Activated CD8-positive, alpha-beta T cell treated with anti-CD3 and anti-CD28 coated beads for 36 hours (primary cell): ENCODE results near the gene MVD. TPM values are rescaled to one million over a fixed set of nuclear protein-coding genes. Genes with fewer than 3 reads are reported as not detected.
"Not testable (repeated sequence)": the region's sequence is repeated elsewhere in the genome, so short reads cannot be mapped to it uniquely, and the experiment has no call there.

Experiments
- ATAC-seq: fragments of 200-7000 bp; cut with Tn5 transposase; one replicate; pipeline ENCODE4 v1.10.0; 2021; ENCODE audit warnings: mild to moderate bottlenecking, moderate library complexity
- CTCF ChIA-PET: fragments of 350-600 bp; sonication (Branson Sonifier 250); formaldehyde crosslinking; loops from one replicate; lab custom pipeline; 2021; ENCODE audit warnings: antibody characterized with exemption; lab: Charles Lee
- POLR2A ChIA-PET: fragments of 350-600 bp; sonication (Branson Sonifier 250); formaldehyde crosslinking; loops from one replicate; lab custom pipeline; 2021; ENCODE audit warnings: antibody characterized with exemption; lab: Charles Lee
- DNase-seq: peaks from one replicate; pipeline ENCODE4 v3.0.0-alpha.2; 2020
- H3K27ac Mint-ChIP-seq: one replicate; pipeline ENCODE4 v1.8.0; 2021; ENCODE audit warnings: mild to moderate bottlenecking, mixed read lengths
- H3K27me3 Mint-ChIP-seq: one replicate; pipeline ENCODE4 v1.8.0; 2021; ENCODE audit warnings: mixed read lengths
- H3K36me3 Mint-ChIP-seq: one replicate; pipeline ENCODE4 v1.8.0; 2021; ENCODE audit warnings: low read depth, mixed read lengths
- H3K4me1 Mint-ChIP-seq: one replicate; pipeline ENCODE4 v1.8.0; 2021; ENCODE audit warnings: low read depth, mixed read lengths
- H3K4me3 Mint-ChIP-seq: one replicate; pipeline ENCODE4 v1.8.0; 2021; ENCODE audit warnings: mild to moderate bottlenecking, moderate library complexity, mixed read lengths
- H3K9me3 Mint-ChIP-seq: one replicate; pipeline ENCODE4 v1.8.0; 2021; ENCODE audit warnings: mixed read lengths
- intact Hi-C: fragments of 100-400 bp; cut with micrococcal nuclease; formaldehyde crosslinking; loops from one replicate; pipeline ENCODE4 v1.10.0; 2022
- total RNA-seq, 2 experiments: library from RNA; stranded (reverse); gene quantifications; one replicate each; pipeline ENCODE4 v1.2.3, GENCODE V29; 2021
- TF ChIP-seq, protein P1 (sequence below): fragments of 200-600 bp; IDR thresholded peaks from one replicate; pipeline ENCODE4 v1.8.0; 2022; ENCODE audit warnings: antibody characterized with exemption, mild to moderate bottlenecking

MVD gene
- total RNA-seq, 2 experiments from 2014 or later: 83.1 to 89.9 TPM

DNA sequence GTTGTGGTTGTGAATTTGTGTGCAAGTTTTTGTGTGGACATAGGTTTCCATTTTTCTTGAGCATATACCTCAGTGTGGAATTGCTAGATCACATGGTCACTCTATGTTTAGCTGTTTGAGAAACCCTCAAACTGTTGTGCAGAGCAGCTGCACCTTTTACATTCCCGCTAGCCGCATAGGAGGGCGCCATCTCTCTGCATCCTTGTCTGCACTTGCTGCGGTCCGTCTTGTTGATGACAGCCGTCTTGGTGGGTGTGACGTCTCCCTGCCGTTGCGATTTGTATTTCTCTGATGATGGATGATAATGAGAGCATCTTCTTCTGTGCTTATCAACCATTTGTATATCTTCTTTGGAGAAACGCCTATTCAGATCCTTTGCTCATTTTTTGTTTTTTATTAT is 49.6 kb downstream of the MVD start:
- CTCF ChIA-PET: no interaction called here
- H3K27me3 Mint-ChIP-seq: no peaks in the 10 kb centered on the region
- POLR2A ChIA-PET: no interaction called here
- H3K9me3 Mint-ChIP-seq: no peaks in the 10 kb centered on the region
- DNase-seq: no peak
- H3K4me1 Mint-ChIP-seq: no peaks in the 10 kb centered on the region
- H3K4me3 Mint-ChIP-seq: no peak overlapping the region
- no peak for ATAC-seq
- H3K36me3 Mint-ChIP-seq: peaks cover 13% of the 10 kb centered on the region
- intact Hi-C loops: no loop called here
- no peak overlapping the region for H3K27ac Mint-ChIP-seq
- TF ChIP-seq, protein P1, sequence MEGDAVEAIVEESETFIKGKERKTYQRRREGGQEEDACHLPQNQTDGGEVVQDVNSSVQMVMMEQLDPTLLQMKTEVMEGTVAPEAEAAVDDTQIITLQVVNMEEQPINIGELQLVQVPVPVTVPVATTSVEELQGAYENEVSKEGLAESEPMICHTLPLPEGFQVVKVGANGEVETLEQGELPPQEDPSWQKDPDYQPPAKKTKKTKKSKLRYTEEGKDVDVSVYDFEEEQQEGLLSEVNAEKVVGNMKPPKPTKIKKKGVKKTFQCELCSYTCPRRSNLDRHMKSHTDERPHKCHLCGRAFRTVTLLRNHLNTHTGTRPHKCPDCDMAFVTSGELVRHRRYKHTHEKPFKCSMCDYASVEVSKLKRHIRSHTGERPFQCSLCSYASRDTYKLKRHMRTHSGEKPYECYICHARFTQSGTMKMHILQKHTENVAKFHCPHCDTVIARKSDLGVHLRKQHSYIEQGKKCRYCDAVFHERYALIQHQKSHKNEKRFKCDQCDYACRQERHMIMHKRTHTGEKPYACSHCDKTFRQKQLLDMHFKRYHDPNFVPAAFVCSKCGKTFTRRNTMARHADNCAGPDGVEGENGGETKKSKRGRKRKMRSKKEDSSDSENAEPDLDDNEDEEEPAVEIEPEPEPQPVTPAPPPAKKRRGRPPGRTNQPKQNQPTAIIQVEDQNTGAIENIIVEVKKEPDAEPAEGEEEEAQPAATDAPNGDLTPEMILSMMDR: no peak

DNA sequence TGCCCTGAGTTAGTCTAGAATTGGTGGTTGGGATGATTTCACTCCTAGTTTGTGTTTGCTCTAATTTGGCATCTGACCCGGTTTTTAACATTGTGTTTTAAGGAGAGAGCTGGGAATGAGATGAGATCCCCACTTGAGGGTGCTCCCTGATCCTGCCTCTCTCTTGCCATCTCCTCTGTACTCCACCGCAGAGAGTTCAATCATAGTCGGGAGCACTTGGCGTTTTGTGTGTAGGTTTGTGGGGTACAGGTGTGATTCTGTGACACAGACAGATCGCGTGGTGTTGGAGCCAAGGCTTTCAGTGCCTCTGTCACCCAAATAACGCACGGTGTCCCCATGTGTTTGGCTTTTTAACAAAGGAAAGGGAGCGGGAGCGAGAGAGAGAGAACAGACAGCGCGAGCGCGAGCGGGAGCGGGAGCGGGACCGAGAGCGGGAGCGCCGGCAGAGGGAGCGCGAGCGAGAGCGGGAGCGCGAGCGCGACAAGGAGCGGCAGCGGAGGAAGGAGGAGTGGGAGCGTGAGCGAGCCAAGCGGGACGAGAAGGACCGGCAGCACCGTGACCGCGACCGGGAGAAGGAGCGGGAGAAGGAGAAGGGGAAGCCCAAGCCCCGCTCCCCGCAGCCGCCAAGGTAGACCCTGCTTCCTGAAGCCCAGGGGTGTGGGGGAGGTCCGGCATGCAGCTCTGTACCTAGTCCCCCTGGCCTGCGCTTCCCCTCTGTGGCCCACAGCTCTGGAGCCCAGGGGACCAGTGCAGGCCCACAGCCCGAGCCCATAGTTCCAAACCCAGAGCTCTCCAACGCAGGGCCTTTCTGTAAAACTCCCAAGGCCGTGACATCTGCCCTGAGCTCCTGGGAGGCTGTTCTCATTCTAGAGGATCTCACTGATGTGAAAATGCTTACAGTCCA is 51.7 kb downstream of the MVD start:
- ChIA-PET CTCF (interaction anchor here (1.5 kb wide), 1 partner anchor 9 kb away, joined by 4 read pairs; no protein-coding TSS in a partner anchor), POLR2A (interaction anchor here (0.6 kb wide), 1 partner anchor 10 kb away, joined by 3 read pairs; no protein-coding TSS in a partner anchor)
- Mint-ChIP-seq H3K4me1 (no peaks in the 10 kb centered on the region), H3K36me3 (peaks cover 14% of the 10 kb centered on the region), H3K9me3 (no peaks in the 10 kb centered on the region), H3K4me3 (no peak overlapping the region), H3K27ac (no peak overlapping the region), H3K27me3 (no peaks in the 10 kb centered on the region)
- intact Hi-C loops: no loop called here
- DNase-seq (no peak), ATAC-seq (no peak)
- TF ChIP-seq, protein P1: no peak

- peaks cover 11% of the 10 kb centered on the region for H3K36me3 Mint-ChIP-seq
- intact Hi-C loops: no loop called here
- no peaks in the 10 kb centered on the region for H3K9me3 Mint-ChIP-seq
- H3K4me1 Mint-ChIP-seq: no peaks in the 10 kb centered on the region
- H3K27ac Mint-ChIP-seq: no peak overlapping the region
- CTCF ChIA-PET: interaction anchor here (0.8 to 1.8 kb wide), 6 partner anchors 8 to 75 kb away, joined by 3 to 5 read pairs (median 3); no protein-coding TSS in a partner anchor
- ATAC-seq (no peak), DNase-seq (no peak)
- POLR2A ChIA-PET: interaction anchor here (0.6 to 1.3 kb wide), 2 partner anchors 9 to 39 kb away, joined by 3 to 4 read pairs; no protein-coding TSS in a partner anchor
- no peaks in the 10 kb centered on the region for H3K27me3 Mint-ChIP-seq
- H3K4me3 Mint-ChIP-seq: no peak overlapping the region
- TF ChIP-seq, protein P1: no peak
Measured at GRCh38 chr16:88610080-88610479, 52.8 kb downstream of the MVD start.

GRCh38 chr16:88609426-88609825 is 53.5 kb downstream of the MVD start:
- DNase-seq, H3K27ac Mint-ChIP-seq, H3K4me1 Mint-ChIP-seq, H3K27me3 Mint-ChIP-seq, H3K9me3 Mint-ChIP-seq, ATAC-seq, H3K4me3 Mint-ChIP-seq, intact Hi-C loops: not testable (repeated sequence)
- H3K36me3 Mint-ChIP-seq: peaks cover 11% of the 10 kb centered on the region
- CTCF ChIA-PET: interaction anchor here (0.8 to 1.8 kb wide), 6 partner anchors 9 to 76 kb away, joined by 3 to 5 read pairs (median 3); no protein-coding TSS in a partner anchor
- POLR2A ChIA-PET: interaction anchor here (1.3 kb wide), 1 partner anchor 39 kb away, joined by 4 read pairs; no protein-coding TSS in a partner anchor

- no peak overlapping the region for H3K27ac Mint-ChIP-seq
- H3K4me3 Mint-ChIP-seq: no peak overlapping the region
- no peak for DNase-seq
Measured at GRCh38 chr16:88608076-88608475, 54.8 kb downstream of the MVD start.

More at GRCh38 chr16:88608076-88608475, 54.8 kb downstream of the MVD start:
- no peaks in the 10 kb centered on the region for H3K4me1 Mint-ChIP-seq
- TF ChIP-seq, protein P1: no peak
- intact Hi-C loops: no loop called here
- H3K36me3 Mint-ChIP-seq: peaks cover 13% of the 10 kb centered on the region
- ATAC-seq: no peak
- ChIA-PET POLR2A (interaction anchor here (0.6 kb wide), 1 partner anchor 9 kb away, joined by 3 read pairs; no protein-coding TSS in a partner anchor), CTCF (interaction anchor here (1.2 to 1.8 kb wide), 3 partner anchors 12 to 170 kb away, joined by 3 read pairs; no protein-coding TSS in a partner anchor)
- no peaks in the 10 kb centered on the region for H3K9me3 Mint-ChIP-seq
- no peaks in the 10 kb centered on the region for H3K27me3 Mint-ChIP-seq
